Measurements from ENCODE around the gene MTA2. TPM values are rescaled to one million over a fixed set of nuclear protein-coding genes. Genes with fewer than 3 reads are reported as not detected.

Gene MTA2
- polyA plus RNA-seq (2011; rRNA removed) (21.8 and 44.3 TPM in 2 replicates), polyA plus RNA-seq (2017; fragmentation: RNase III; extraction: RNeasy Plus Mini Kit Qiagen cat#74134 plus additional on column Dnase treatment) (79.3 to 85.0 TPM (median 84.5 TPM) in 3 replicates), polyA minus RNA-seq (2011; rRNA and poly(A)+ RNA removed) (74.7 and 80.5 TPM in 2 replicates)
- polyA plus RNA-seq (2012; cell fraction: cytosol; rRNA removed) = 12.5 and 16.1 TPM in 2 replicates
- 25.7 and 48.5 TPM in 2 replicates for polyA plus RNA-seq (2012; cell fraction: nucleus; rRNA removed)

DNA sequence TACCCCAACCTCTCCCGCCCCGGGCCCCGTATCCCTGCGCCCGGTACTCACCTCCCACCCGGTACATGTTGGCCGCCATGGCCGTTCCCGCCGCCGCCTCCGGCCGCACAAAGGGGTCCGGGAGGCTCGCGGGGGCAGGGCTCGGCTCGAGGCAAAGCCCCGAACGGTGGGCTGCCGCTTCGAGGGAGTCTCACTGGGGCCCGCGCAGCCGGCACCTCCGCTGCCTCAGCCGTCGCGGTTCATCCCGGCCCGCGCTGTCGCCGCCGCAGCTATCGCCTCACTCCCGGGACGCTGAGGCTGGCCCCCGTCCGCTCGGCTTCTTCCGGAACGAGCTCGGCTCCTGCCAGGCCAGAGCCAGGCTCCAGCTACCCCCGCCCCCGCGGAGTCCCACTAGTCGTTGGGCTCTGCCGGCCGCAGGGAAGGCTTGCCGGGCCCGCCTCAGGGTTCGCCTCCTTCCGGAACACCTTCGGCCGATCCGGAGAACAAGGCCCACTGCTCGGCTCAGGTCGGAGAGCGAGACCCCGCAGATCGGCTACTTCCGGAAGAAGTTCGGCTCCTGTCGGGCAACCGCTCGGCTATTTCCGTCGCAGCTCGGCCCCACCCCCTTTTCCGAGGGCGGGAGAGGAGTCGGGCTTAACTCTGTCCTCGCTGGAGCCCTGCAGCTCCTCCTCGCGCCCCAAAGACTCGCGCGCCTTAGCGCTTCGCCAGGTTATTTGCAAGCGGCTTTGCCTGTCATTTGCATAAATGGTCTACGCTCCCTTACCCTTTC lies at the start of gene MTA2:
TSS of gene MTA2 (minus strand) at position 494 of the 769 bp plus-strand sequence. CDS start at position 79, 415 bp downstream.
- ATAC-seq = peak; percentile 86 to 92
- Histone ChIP-seq H3K4me2 (peak within 1 kb of the TSS; percentile 97), H3K9me3 (no peaks in the 10 kb centered on the region), H3K27ac (peak within 1 kb of the TSS; percentile 95 to 98), H3K4me1 (peaks cover 32% of the 10 kb centered on the region), H3K4me3 (peak within 1 kb of the TSS; percentile 92)
- 2% methylated on average over 30 of the region's 83 CpGs for WGBS (ENCODE audit: missing lambda C conversion rate)
- FAIRE-seq = peak; percentile 84
- DNase-seq (ENCODE audit: low read depth in 1 of 2, low spot score in 1 of 2) = peak; percentile 87 to 98
- CTCF ChIA-PET = interaction anchor here (0.9 to 5.1 kb wide), 4 partner anchors 8 to 177 kb away, joined by 4 to 42 read pairs (median 10); partner anchors contain the start of genes EML3, ROM1 and TUT1
- POLR2A ChIA-PET = interaction anchor here (0.6 to 3.5 kb wide), 10 partner anchors 8 to 240 kb away, joined by 3 to 75 read pairs (median 6); partner anchors contain the start of genes B3GAT3, C11orf98, CSKMT and EEF1G
- TF ChIP-seq BCL3 (IDR thresholded peaks at IDR 0.05) (peak; percentile 56; the same call in 1 of the 3 replicates), CHD4 (IDR thresholded peaks at IDR 0.05; ENCODE audit: borderline replicate concordance) (no peak), ZSCAN20 (CRISPR knock-in tag; IDR thresholded peaks at IDR 0.05) (no peak), ZFP36 (IDR thresholded peaks at IDR 0.05; ENCODE audit: borderline replicate concordance, partially characterized antibody) (no peak), EHF (CRISPR knock-in tag; IDR thresholded peaks at IDR 0.05) (no peak), MYC (IDR thresholded peaks at IDR 0.05; ENCODE audit: borderline replicate concordance, low read length) (no peak), JUN (IDR thresholded peaks at IDR 0.05) (peak; percentile 40 to 55; a peak in 4 of 5 replicates), MAZ (IDR thresholded peaks at IDR 0.05; ENCODE audit: borderline replicate concordance, low read depth, low read length) (no peak), ZNF302 (CRISPR knock-in tag; IDR thresholded peaks at IDR 0.05) (no peak), MAX (IDR thresholded peaks at IDR 0.05) (peak; percentile 63; the same call in 1 of the 2 replicates), KDM5A (IDR thresholded peaks at IDR 0.05) (peak; percentile 49; the same call in 1 of the 2 replicates), POLR2A (IDR thresholded peaks at IDR 0.05; ENCODE audit: low read length) (peak; percentile 22; the same call in 1 of the 2 replicates), CBX2 (IDR thresholded peaks at IDR 0.05; ENCODE audit: borderline replicate concordance, low read depth) (no peak), CHD2 (IDR thresholded peaks at IDR 0.05; ENCODE audit: low read length, partially characterized antibody) (no peak), RARB (CRISPR knock-in tag; IDR thresholded peaks at IDR 0.05) (no peak), RFX5 (IDR thresholded peaks at IDR 0.05) (peak; percentile 15; the same call in 1 of the 2 replicates), NPAS2 (CRISPR knock-in tag; IDR thresholded peaks at IDR 0.05; ENCODE audit: borderline replicate concordance) (no peak), CEBPB (IDR thresholded peaks at IDR 0.05) (no peak), TP53 (CRISPR knock-in tag; IDR thresholded peaks at IDR 0.05) (no peak), PHF8 (IDR thresholded peaks at IDR 0.05; ENCODE audit: borderline replicate concordance, low read depth) (peak; percentile 73), CBX8 (IDR thresholded peaks at IDR 0.05) (no peak), HMGXB4 (CRISPR knock-in tag; IDR thresholded peaks at IDR 0.05; ENCODE audit: borderline replicate concordance) (no peak; the same call in 1 of the 2 replicates), RCOR1 (IDR thresholded peaks at IDR 0.05; ENCODE audit: low read depth, low read length) (no peak), HOXB5 (CRISPR knock-in tag; IDR thresholded peaks at IDR 0.05) (no peak), KDM1A (IDR thresholded peaks at IDR 0.05; ENCODE audit: low read depth) (no peak)
- TF ChIP-seq, protein P1, sequence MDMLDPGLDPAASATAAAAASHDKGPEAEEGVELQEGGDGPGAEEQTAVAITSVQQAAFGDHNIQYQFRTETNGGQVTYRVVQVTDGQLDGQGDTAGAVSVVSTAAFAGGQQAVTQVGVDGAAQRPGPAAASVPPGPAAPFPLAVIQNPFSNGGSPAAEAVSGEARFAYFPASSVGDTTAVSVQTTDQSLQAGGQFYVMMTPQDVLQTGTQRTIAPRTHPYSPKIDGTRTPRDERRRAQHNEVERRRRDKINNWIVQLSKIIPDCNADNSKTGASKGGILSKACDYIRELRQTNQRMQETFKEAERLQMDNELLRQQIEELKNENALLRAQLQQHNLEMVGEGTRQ (IDR thresholded peaks at IDR 0.05) = no peak
- TF ChIP-seq, protein P2, sequence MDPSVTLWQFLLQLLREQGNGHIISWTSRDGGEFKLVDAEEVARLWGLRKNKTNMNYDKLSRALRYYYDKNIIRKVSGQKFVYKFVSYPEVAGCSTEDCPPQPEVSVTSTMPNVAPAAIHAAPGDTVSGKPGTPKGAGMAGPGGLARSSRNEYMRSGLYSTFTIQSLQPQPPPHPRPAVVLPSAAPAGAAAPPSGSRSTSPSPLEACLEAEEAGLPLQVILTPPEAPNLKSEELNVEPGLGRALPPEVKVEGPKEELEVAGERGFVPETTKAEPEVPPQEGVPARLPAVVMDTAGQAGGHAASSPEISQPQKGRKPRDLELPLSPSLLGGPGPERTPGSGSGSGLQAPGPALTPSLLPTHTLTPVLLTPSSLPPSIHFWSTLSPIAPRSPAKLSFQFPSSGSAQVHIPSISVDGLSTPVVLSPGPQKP (IDR thresholded peaks at IDR 0.05; ENCODE audit: low read depth, low read length) = no peak
- TF ChIP-seq, protein P3, sequence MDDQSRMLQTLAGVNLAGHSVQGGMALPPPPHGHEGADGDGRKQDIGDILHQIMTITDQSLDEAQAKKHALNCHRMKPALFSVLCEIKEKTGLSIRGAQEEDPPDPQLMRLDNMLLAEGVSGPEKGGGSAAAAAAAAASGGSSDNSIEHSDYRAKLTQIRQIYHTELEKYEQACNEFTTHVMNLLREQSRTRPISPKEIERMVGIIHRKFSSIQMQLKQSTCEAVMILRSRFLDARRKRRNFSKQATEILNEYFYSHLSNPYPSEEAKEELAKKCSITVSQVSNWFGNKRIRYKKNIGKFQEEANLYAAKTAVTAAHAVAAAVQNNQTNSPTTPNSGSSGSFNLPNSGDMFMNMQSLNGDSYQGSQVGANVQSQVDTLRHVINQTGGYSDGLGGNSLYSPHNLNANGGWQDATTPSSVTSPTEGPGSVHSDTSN (IDR thresholded peaks at IDR 0.05) = peak; percentile 48; the same call in 1 of the 2 replicates
- TF ChIP-seq, protein P4, sequence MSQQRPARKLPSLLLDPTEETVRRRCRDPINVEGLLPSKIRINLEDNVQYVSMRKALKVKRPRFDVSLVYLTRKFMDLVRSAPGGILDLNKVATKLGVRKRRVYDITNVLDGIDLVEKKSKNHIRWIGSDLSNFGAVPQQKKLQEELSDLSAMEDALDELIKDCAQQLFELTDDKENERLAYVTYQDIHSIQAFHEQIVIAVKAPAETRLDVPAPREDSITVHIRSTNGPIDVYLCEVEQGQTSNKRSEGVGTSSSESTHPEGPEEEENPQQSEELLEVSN (IDR thresholded peaks at IDR 0.05; ENCODE audit: borderline replicate concordance, low read depth) = peak; percentile 65; the same call in 1 of the 2 replicates
